Measurements from ENCODE around the gene CCDC12.

- TF ChIP-seq POLR2A (IDR thresholded peaks at IDR 0.05), result no peak
- TF ChIP-seq, protein P1, sequence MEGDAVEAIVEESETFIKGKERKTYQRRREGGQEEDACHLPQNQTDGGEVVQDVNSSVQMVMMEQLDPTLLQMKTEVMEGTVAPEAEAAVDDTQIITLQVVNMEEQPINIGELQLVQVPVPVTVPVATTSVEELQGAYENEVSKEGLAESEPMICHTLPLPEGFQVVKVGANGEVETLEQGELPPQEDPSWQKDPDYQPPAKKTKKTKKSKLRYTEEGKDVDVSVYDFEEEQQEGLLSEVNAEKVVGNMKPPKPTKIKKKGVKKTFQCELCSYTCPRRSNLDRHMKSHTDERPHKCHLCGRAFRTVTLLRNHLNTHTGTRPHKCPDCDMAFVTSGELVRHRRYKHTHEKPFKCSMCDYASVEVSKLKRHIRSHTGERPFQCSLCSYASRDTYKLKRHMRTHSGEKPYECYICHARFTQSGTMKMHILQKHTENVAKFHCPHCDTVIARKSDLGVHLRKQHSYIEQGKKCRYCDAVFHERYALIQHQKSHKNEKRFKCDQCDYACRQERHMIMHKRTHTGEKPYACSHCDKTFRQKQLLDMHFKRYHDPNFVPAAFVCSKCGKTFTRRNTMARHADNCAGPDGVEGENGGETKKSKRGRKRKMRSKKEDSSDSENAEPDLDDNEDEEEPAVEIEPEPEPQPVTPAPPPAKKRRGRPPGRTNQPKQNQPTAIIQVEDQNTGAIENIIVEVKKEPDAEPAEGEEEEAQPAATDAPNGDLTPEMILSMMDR (IDR thresholded peaks at IDR 0.05), result no peak
These were observed 10.3 kb upstream of the CCDC12 start for GRCh38 chr3:46986782-46987310.

Measured in uterus (tissue), 2 donors.